WI38 (cell line): ENCODE data around the gene KCTD1.
"Not testable (repeated sequence)": the region's sequence is repeated elsewhere in the genome, so short reads cannot be mapped to it uniquely, and the experiment has no call there.

ENCODE experiments used
- H3K4me3 ChIP-seq: 2 replicates; pipeline ENCODE4 v1.5.1; 2011; ENCODE audit warnings: low read depth, mild to moderate bottlenecking, control low read depth, low read length
- TF ChIP-seq, protein P1 (sequence below): IDR thresholded peaks from 2 replicates; pipeline ENCODE4 v1.5.1; 2012; ENCODE audit warnings: low read depth, mild to moderate bottlenecking, control low read depth, low read length

The KCTD1 gene

DNA sequence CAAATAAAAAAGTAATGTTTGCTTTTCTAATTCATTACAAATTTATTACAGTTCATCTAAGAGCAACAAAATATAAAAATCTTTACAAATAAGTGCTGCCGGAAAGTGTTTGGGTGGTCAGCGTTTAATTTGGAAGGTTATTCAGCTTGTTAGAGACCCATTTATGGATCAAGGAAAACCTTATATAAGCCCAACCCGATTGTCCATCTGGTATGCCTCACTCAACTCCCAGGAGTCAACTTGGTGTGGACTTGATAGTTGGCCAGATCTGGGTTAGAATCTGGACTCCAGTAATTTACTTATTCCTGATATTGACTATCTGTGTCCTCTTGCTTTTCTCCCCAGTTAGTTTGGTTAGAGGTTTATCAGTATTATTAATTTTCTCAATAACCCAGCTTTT lies 106.2 kb downstream of the KCTD1 start:
- H3K4me3 ChIP-seq: no peak overlapping the region
- TF ChIP-seq, protein P1, sequence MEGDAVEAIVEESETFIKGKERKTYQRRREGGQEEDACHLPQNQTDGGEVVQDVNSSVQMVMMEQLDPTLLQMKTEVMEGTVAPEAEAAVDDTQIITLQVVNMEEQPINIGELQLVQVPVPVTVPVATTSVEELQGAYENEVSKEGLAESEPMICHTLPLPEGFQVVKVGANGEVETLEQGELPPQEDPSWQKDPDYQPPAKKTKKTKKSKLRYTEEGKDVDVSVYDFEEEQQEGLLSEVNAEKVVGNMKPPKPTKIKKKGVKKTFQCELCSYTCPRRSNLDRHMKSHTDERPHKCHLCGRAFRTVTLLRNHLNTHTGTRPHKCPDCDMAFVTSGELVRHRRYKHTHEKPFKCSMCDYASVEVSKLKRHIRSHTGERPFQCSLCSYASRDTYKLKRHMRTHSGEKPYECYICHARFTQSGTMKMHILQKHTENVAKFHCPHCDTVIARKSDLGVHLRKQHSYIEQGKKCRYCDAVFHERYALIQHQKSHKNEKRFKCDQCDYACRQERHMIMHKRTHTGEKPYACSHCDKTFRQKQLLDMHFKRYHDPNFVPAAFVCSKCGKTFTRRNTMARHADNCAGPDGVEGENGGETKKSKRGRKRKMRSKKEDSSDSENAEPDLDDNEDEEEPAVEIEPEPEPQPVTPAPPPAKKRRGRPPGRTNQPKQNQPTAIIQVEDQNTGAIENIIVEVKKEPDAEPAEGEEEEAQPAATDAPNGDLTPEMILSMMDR: no peak

DNA sequence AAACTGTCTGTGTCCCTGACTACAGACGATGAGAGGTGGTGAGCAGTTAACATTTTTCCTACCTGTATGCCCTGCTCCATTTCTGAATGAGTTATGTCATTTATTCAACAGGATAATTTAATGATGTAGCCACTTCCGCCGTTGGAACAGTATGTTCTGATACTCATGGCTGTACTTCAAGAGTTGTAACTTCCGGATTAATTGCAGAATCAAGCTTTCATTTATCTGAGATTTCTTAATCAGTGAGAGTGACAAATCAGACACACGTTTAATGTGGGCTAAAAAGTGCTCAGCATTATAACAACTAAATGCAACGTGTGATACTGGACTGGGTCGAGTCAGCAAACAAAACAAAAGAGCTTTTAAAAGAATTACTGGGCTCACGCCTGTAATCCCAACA lies 107.7 kb downstream of the KCTD1 start:
- TF ChIP-seq, protein P1: no peak

DNA sequence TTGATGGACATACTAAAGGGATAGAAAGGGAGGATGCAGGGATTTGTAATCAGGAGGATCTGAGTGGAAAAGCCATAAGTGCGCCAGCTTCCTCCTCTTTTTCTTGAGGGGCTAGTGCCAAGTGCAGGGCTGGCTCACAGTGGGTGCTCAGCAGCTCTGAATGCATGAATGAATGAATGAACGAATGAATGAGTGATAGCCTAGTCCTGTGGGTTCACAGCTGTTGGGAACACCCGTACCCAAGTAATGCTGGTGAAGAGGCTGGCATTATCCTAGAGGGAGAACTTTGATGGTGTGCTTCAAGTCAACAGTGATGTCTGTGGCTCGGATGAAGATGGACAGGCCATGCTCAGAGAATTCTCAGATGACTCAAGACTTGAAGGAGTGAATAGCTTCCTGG lies 108.8 kb downstream of the KCTD1 start:
- TF ChIP-seq, protein P1: no peak
- H3K4me3 ChIP-seq: no peak overlapping the region

More for the DNA sequence above, 107.7 kb downstream of the KCTD1 start:
- H3K4me3 ChIP-seq: no peak overlapping the region

DNA sequence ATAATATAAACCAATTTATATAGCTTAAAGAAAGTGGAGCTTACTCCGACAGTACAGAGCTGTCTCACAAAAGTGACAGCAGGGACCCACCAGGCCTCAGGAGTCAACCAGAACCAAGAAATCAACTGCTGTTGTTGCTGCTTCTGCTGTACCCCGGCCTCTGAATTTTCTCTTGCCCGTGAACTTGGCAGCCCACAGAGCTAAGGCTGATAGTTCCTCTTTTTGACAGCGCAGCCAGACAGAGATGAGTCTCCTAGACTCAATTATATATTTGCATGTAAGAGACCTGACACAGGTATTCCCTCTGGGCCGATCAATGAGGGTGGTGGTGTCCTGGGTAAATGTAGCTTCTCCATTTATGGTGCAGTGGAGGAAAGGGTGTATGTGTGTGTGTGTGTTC lies 109.4 kb downstream of the KCTD1 start:
- no peak overlapping the region for H3K4me3 ChIP-seq
- TF ChIP-seq, protein P1: no peak

DNA sequence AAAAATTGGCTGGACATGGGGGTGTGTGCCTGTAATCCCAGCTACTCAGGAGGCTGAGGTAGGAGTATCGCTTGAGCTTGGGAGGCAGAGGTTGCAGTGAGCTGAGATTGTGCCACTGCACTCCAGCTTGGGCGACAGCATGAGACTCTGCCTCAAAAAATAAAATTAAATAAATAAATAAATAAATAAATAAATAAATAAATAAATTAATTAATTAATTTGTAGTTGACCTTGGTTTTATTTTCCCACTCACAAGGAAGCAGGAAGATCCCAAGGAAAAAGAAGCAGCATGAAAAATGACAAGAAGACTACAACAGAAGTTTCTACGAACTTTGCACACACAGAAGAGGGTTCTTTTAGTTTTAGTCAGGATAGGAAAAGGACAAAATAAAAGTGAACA lies 110.7 kb downstream of the KCTD1 start:
- not testable (repeated sequence) for H3K4me3 ChIP-seq

DNA sequence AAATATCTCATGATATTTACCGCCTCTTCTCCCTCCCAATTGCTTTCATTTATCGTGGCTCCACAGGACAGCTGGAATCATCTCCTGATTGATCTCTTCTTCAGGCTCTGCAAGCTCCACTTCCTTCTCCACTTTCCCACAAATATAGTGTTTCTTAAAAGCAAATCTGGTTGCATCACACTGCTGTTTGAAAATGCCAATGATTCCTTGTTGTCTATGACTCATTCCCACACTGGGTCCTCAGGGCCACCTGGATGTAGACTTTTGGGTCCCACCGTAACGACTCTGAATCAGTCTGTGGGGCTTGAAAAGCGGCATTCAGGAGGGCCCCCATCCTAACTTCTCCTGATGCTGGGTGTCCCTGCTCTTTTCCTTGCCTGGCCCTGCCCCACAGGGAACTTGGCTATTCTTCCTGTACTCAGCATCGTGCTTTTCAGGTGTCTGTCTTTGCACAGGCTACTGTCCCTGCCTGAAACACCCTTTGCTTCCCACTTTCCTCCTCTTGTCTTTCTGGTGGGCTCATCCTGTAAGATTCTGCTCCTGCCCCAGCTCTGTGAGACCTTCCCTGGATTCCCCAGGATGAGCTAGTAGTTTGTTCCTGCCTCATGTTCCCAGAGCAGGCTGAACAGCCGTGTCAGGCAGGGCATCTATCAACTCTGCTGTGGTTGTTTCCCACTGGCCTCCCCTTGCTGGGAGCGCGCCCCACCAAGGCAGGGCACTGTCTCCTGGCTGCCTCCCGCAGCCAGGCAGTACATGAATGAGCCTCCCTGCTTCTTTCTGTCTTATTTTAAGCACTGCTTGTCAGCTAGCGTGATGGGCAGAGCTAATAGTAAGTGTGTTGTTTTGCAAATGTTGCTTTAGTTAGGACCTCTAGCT lies 111.9 kb downstream of the KCTD1 start:
- H3K4me3 ChIP-seq: no peak overlapping the region
- TF ChIP-seq, protein P1: no peak

DNA sequence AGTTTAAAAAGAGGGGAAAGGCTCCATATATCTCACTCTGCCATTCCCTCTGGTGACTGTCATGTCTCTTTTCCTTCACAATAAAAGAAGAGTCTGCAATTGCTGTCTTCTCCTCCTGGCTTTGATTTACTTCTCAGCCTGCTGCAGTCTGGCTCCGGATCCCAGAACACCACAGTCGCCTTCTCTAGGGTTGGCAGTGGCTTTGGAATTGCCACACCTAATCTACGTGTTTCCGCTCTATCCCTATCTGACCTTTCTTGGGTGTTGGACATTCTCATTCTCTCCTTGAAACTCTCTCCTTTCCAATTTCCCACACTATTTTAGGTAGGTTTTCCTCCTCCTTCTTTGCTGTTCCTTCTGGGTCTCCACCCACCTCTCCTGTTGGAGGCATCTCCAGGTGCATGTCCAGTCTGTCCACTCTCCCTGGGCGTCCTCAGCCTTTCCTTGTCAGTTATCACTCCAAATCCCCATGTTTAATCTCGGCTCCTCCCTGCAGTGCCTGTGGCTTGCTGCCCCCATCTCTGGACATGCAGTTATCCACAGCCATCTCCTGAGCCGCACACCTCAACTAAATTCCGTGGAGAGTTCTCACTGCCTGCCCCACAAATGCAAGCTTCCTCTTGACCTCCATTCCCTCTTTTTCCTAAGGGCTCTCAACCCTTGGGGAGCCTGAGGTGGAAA lies 112.8 kb downstream of the KCTD1 start:
- TF ChIP-seq, protein P1: no peak
- H3K4me3 ChIP-seq: no peak overlapping the region
